Prostate gland (tissue), 2 donors: ENCODE results near the gene PPP1R36.

Experiments used
- POLR2A ChIP-seq: fragments of 450-650 bp; IDR thresholded peaks from one replicate; pipeline ENCODE4 v1.6.1; 2016; ENCODE audit warnings: antibody characterized with exemption, mild to moderate bottlenecking
- TF ChIP-seq, protein P1 (sequence below), 4 experiments: fragments of 200-600 bp in 2 of 4; fragments of 450-650 bp in 2 of 4; sonication (generic) in 2 of 4; IDR thresholded peaks; 1 replicate in 3 of 4; 2 replicates in 1 of 4; pipeline ENCODE4 v1.5.1; 2016 to 2019; ENCODE audit warnings: antibody characterized with exemption in 4 of 4, mild to moderate bottlenecking in 2 of 4, moderate library complexity in 2 of 4

DNA sequence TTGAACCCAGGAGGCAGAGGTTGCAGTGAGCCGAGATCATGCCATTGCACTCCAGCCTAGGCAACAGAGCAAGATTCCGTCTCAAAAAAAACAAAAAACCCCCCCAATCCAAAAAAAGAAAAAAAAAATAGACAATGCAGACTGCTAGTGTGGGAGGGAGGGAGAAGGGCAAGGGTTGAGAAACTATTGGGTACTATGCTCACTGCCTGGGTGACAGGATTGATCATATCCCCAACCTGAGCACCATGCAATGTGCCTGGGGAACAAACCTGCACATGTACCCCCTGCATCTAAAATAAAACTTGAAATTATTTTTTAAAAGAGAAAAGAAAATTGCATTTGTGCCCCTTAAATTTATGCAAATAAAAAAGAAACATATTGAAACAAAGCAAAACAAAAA, 88.9 kb downstream of the PPP1R36 start:
- TF ChIP-seq, protein P1, sequence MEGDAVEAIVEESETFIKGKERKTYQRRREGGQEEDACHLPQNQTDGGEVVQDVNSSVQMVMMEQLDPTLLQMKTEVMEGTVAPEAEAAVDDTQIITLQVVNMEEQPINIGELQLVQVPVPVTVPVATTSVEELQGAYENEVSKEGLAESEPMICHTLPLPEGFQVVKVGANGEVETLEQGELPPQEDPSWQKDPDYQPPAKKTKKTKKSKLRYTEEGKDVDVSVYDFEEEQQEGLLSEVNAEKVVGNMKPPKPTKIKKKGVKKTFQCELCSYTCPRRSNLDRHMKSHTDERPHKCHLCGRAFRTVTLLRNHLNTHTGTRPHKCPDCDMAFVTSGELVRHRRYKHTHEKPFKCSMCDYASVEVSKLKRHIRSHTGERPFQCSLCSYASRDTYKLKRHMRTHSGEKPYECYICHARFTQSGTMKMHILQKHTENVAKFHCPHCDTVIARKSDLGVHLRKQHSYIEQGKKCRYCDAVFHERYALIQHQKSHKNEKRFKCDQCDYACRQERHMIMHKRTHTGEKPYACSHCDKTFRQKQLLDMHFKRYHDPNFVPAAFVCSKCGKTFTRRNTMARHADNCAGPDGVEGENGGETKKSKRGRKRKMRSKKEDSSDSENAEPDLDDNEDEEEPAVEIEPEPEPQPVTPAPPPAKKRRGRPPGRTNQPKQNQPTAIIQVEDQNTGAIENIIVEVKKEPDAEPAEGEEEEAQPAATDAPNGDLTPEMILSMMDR (IDR thresholded peaks at IDR 0.05), result no peak
- TF ChIP-seq POLR2A, result no peak
